AG09319 (cell line): ENCODE results near the gene ADGRL3.

Experiments
- DNase-seq: peaks from one replicate; pipeline ENCODE4 v3.0.0-alpha.2; 2010; ENCODE audit warnings: low read depth; ENCODE audit errors: extremely low read depth
- CTCF ChIP-seq: IDR thresholded peaks from 2 replicates; pipeline ENCODE4 v1.5.1; 2011; ENCODE audit warnings: low read depth, mild to moderate bottlenecking, inconsistent platforms, low read length, moderate library complexity

The ADGRL3 gene

GRCh38 chr4:61555789-61556188 is 355.7 kb downstream of the ADGRL3 start:
- no peak for DNase-seq
- no peak for TF ChIP-seq CTCF

- TF ChIP-seq CTCF: no peak
- no peak for DNase-seq
Measured at GRCh38 chr4:61556277-61556676, 356.2 kb downstream of the ADGRL3 start.

GRCh38 chr4:61559396-61559795 is 359.3 kb downstream of the ADGRL3 start:
- TF ChIP-seq CTCF: no peak
- no peak for DNase-seq

- no peak for TF ChIP-seq CTCF
- DNase-seq: no peak
Measured at GRCh38 chr4:61561028-61561427, 360.9 kb downstream of the ADGRL3 start.

GRCh38 chr4:61571761-61572559 is 371.8 kb downstream of the ADGRL3 start:
- DNase-seq: no peak
- TF ChIP-seq CTCF: no peak

- no peak for TF ChIP-seq CTCF
- DNase-seq: no peak
Measured at GRCh38 chr4:61575796-61576195, 375.7 kb downstream of the ADGRL3 start.

- no peak for TF ChIP-seq CTCF
- DNase-seq: no peak
Measured at GRCh38 chr4:61579786-61580185, 379.7 kb downstream of the ADGRL3 start.
